Psoas muscle (tissue), 8 donors: ENCODE measurements around the gene ADRB2. TPM values are rescaled to one million over a fixed set of nuclear protein-coding genes. Genes with fewer than 3 reads are reported as not detected.
"Not testable (repeated sequence)": the region's sequence is repeated elsewhere in the genome, so short reads cannot be mapped to it uniquely, and the experiment has no call there.

ENCODE experiments used
- ATAC-seq, 4 donors: fragments of 200-7000 bp; cut with Tn5 transposase; one replicate each; pipeline ENCODE4 v1.9.1; 2020; ENCODE audit warnings: moderate library complexity in 3 of 4, mild to moderate bottlenecking in 2 of 4
- DNase-seq, 2 donors: peaks; one replicate each; pipeline ENCODE4 v3.0.0-alpha.2; 2020
- H3K27ac ChIP-seq: fragments of 200-600 bp; one replicate; pipeline ENCODE4 v1.8.0; 2022
- H3K27me3 ChIP-seq, 3 donors: fragments of 200-600 bp in 1 of 3; one replicate each; pipeline versions ENCODE4 v1.6.1 to v1.8.0; 2013 to 2022; ENCODE audit warnings: low read length in 2 of 3, mild to moderate bottlenecking in 2 of 3, moderate library complexity in 1 of 3; ENCODE audit not compliant: insufficient read depth in 3 of 3
- H3K36me3 ChIP-seq, 2 donors: fragments of 200-600 bp in 1 of 2; one replicate each; pipeline versions ENCODE4 v1.6.1 to v1.8.0; 2013 to 2022; ENCODE audit warnings: low read depth in 1 of 2, mild to moderate bottlenecking in 1 of 2, moderate library complexity in 1 of 2; ENCODE audit not compliant: insufficient read depth in 1 of 2
- H3K4me1 ChIP-seq: fragments of 200-600 bp; one replicate; pipeline ENCODE4 v1.8.0; 2022
- H3K4me3 ChIP-seq: fragments of 200-600 bp; one replicate; pipeline ENCODE4 v1.8.0; 2022; ENCODE audit warnings: mild to moderate bottlenecking
- H3K9me3 ChIP-seq: fragments of 200-600 bp; one replicate; pipeline ENCODE4 v1.8.0; 2022
- WGBS, 3 donors: extraction: QIAGEN DNeasy Blood & Tissue Kit; methylation state at CpG; one replicate each; pipeline versions ENCODE4 v1.1.6 to v1.1.7; 2013; 5-methylcytosine and 5-hydroxymethylcytosine counted together
- intact Hi-C, 2 donors: fragments of 100-400 bp; cut with DNase I; formaldehyde crosslinking; loops; one replicate each; pipeline versions ENCODE4 v1.11.0 to v1.14.2; 2022
- polyA plus RNA-seq, 3 donors: library from polyadenylated mRNA; stranded (reverse); fragments of 200-250 nt; gene quantifications; one replicate each; pipeline ENCODE4 v1.2.3, GENCODE V29; 2013
- total RNA-seq, 4 donors: library from RNA; stranded (reverse); fragmentation: NEBNext Ultra II Directional in 2 of 4; extraction: Animal tissue kit (Norgen Biotek cat#: 25700) in 2 of 4; gene quantifications; one replicate each; pipeline versions ENCODE4 v1.2.1 to v1.2.4, GENCODE V29; 2021 to 2023
- TF ChIP-seq, protein P1 (sequence below): fragments of 200-600 bp; IDR thresholded peaks from one replicate; pipeline ENCODE4 v1.8.0; 2022; ENCODE audit warnings: antibody characterized with exemption
- donor health status: healthy with polysubstance abuse.
- donor health status: DM: no; HTN: no; CAD: no; lungs with moderate emphysema.
- donor health status: Bipolar disorder and iron deficiency.
- donor health status: healthy.
- donor health status: DM: yes; HTN: yes; CAD: no.
- donor health status: DM: no; HTN: no; CAD: no.
- donor health status: DM: no; HTN: no; CAD: no.
- donor health status: DM: yes; HTN: yes; CAD: no.

The ADRB2 gene
- total and polyA plus RNA-seq, 7 donors = 1.3 to 11.1 (median 5.6) TPM

DNA sequence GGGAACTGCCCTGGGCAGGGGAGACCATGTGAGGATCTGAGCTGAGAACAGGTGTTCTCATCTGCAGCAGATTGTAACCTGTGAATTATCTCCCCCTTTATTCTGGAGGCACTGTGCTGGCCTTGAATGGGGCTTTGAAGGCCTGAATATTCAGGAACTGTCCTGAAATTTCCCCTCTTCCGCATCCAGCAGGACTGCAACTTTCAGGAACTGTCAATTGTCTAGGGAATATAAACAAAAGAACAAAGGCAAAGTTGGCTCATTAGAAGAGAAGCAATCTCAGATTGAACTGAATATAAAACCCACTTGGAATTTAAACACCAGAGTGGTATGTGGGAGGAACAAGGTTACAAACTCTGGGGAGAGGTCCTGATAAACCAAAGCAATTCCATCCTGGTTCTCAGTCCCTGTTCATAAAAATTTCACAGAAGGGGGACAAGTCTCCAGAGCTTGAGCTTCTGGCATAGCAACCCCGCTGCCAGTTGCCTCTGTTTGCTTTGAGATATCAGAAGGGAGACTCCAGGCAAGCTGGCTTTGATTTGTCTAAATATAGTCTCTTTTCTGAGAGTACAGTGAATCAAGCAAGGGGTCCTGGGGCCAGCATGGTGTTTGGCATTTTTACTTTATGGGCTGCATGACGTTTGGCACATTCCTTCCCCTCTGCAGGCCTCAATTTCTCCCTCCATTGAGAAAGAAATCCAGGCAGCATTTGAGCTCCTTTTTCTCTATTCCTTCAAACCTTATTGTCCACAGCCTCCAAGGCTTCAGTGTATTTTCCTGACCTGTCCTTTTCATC, 47.5 kb downstream of the ADRB2 start:
- H3K4me1 ChIP-seq = peaks cover 20% of the 10 kb centered on the region
- DNase-seq = no peak
- ATAC-seq = no peak
- H3K9me3 ChIP-seq = no peaks in the 10 kb centered on the region
- no peak overlapping the region for H3K27ac ChIP-seq
- 52 to 74% (median 58%) methylated on average over 3 of the region's 3 CpGs for WGBS, 3 donors
- H3K4me3 ChIP-seq = no peak overlapping the region
- intact Hi-C loops = no loop called here
- TF ChIP-seq, protein P1, sequence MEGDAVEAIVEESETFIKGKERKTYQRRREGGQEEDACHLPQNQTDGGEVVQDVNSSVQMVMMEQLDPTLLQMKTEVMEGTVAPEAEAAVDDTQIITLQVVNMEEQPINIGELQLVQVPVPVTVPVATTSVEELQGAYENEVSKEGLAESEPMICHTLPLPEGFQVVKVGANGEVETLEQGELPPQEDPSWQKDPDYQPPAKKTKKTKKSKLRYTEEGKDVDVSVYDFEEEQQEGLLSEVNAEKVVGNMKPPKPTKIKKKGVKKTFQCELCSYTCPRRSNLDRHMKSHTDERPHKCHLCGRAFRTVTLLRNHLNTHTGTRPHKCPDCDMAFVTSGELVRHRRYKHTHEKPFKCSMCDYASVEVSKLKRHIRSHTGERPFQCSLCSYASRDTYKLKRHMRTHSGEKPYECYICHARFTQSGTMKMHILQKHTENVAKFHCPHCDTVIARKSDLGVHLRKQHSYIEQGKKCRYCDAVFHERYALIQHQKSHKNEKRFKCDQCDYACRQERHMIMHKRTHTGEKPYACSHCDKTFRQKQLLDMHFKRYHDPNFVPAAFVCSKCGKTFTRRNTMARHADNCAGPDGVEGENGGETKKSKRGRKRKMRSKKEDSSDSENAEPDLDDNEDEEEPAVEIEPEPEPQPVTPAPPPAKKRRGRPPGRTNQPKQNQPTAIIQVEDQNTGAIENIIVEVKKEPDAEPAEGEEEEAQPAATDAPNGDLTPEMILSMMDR = no peak
- H3K27me3 ChIP-seq = no peaks in the 10 kb centered on the region
- H3K36me3 ChIP-seq = no peaks in the 10 kb centered on the region

DNA sequence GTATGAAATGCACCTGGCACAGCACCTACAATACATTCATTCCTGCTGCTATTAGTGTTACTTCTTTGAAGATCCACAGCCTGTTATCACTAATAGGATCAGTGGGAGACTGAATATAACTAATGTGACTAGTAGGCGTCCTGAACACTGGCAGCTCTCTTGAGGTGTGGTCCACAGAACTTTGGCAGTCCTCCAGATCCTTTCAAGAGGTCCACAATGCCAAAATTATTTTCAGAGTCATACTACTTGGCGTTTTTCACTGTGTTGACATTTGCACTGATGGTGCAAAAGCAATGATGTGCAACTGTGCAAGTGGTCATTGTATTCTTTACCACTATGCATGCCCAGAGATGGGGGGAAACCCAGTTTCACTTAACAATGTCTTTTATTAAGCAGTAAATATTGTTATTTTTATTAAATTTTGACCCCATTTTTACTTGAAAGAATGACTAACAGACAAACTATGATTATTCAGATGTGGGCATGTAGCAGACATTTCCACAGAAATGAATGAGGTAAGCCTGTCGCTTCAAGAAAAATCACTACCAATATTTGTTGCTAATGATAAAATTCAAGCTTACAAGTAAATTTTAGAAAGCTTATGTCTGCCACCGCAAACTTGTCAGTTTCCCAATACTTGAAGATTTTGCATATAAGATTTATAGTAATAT, 48.9 kb downstream of the ADRB2 start:
- Histone ChIP-seq H3K4me1 (peaks cover 15% of the 10 kb centered on the region), H3K4me3 (no peak overlapping the region), H3K36me3 (no peaks in the 10 kb centered on the region), H3K27me3 (no peaks in the 10 kb centered on the region), H3K27ac (no peak overlapping the region), H3K9me3 (no peaks in the 10 kb centered on the region)
- TF ChIP-seq, protein P1 = no peak
- WGBS, 3 donors = 62 to 69% (median 67%) methylated on average over 4 of the region's 4 CpGs
- intact Hi-C loops = no loop called here
- peak in 2 of 4 donors; percentile 25 to 35 for ATAC-seq
- DNase-seq = no peak

DNA sequence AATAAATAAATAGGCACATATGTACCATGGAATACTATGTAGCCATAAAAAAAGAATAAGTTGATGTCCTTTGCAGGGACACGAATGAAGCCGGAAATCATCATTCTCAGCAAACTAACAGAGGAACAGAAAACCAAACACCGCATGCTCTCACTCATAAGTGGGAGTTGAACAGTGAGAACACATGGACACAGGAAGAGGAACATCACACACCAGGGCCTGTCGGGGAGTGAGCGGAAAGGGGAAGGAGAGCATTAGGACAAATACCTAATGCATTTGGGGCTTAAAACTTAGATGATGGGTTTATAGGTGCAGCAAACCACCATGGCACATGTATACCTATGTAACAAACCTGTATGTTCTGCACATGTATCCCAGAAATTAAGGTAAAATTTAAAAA, 51.0 kb downstream of the ADRB2 start:
- peaks cover 13% of the 10 kb centered on the region for H3K4me1 ChIP-seq
- H3K27me3 ChIP-seq, intact Hi-C loops, H3K4me3 ChIP-seq, H3K36me3 ChIP-seq, H3K27ac ChIP-seq, H3K9me3 ChIP-seq, ATAC-seq, DNase-seq: not testable (repeated sequence)
- WGBS, 3 donors = 94 to 96% (median 94%) methylated on average over 5 of the region's 5 CpGs

Other genes starting within 250 kb of the ADRB2 start
- under 1 TPM in 3 of 4 donors, not detected in 1; 0.10 to 0.46 (median 0.24) TPM for gene HTR4, start 172.1 kb upstream of the ADRB2 start, total RNA-seq
- gene HTR4, start 172.1 kb upstream of the ADRB2 start, polyA plus RNA-seq = under 1 TPM in 1 of 3 donors, not detected in 2; 0.01 TPM
- gene SH3TC2, start 236.5 kb downstream of the ADRB2 start, total RNA-seq = 1 to 10 TPM in 2 of 4 donors, under 1 TPM in 2; 0.34 to 1.9 (median 1.0) TPM
- gene SH3TC2, start 236.5 kb downstream of the ADRB2 start, polyA plus RNA-seq = under 1 TPM; 0.18 to 0.60 (median 0.44) TPM